ENCODE measurements around the gene DOCK6.

Gene DOCK6

DNA sequence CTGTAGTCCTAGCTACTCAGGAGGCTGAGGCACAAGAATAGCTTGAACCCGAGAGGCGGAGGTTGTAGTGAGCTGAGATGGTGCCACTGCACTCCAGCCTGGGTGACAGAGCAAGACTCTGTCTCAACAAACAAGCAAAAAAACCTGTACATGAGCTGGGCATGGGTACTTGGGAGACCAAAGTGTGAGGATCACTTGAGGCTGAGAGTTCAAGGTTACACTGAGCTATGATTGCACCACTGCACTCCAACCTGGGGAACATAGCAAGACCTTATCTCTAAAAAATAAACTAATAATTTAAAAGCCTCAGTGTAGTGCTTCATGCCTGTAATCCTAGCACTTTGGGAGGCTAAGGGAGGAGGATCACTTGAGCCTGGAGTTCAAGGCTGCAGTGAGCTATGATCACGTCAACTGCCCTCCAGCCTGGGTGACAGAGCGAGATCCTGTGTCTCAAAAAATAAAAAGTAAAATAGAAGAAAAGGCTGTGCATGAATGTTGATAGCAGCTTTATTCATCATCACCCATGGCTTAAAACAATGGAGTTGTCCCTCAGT is 12.3 kb upstream of the DOCK6 start:
- no peak for DNase-seq

DNA sequence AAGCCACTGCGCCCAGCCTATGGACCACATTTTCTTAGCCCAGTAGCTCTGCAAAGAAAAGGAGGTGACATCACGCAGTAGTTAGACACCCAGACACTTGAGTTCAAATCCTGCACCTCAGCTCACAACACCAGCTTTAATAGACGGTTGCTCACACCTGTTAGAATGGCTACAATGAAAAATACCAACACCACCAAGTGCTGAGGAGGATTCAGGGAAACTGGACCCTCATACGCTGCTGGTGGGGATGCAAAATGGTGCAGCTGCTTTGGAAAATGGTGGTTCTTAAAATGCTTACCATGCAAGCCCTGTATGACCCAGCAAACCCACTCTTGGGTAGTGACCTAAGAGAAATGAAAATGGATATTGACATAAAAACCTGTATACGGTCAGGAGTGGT is 11.7 kb upstream of the DOCK6 start:
- no peak for DNase-seq

DNA sequence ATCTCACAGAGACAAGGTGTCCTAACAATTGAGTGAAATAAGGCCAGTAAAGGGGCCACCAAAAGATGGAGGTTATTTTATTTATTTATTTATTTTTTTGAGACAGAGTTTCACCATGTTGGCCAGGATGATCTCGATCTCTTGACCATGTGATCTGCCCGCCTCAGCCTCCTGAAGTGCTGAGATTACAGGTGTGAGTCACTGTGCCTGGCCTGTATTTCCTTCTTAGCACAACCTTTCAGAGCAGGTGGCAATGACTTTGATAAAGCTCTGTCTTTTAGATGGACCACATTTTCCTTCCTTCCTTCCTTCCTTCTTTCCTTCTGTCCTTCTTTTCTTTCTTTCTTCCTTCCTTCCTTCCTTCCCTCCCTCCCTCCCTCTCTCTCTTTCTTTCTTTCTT is 11.0 kb upstream of the DOCK6 start:
- no peak for DNase-seq

DNA sequence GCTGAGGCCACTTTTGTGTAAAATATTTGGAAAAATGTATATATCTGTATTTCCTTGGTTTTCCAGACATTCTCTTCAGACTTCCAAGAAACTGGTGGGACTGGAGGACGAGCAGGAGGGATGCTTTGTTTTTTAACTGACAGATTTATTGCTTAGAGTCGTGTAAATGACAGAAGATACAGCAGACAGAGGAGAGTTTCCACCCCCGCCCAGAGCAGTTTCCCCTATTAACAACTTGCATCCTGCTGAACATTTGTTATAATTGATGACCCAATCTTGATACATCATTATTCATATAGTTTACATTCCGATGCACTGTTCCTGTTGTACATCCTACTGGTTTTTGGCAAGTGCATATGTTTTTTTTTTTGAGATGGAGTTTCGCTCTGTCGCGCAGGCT is 7.1 kb upstream of the DOCK6 start:
- DNase-seq = no peak

DNA sequence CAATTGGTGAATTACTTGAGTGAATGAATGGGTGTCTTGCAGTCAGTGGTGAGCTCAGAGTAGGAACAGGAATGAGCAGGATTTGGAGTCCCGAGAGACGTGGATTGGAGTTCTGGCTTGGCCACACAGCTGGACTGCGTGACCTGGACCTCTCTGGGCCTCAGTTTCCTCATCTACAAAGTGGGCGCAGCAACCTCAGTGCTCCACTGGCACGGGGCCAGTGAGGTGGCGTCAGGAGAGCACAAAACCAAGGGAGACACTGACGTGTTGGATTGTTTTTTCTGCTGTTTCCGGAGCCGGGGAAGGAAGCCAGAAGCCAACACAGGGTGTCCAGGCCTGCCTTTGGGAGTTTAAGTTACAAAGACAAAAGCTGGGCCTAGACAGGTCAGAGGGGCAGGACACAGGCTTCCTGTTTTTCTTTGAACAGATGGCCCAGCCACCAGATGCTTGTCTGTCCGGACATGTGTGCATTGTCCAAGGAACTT is 6.5 kb upstream of the DOCK6 start:
- no peak for DNase-seq

DNA sequence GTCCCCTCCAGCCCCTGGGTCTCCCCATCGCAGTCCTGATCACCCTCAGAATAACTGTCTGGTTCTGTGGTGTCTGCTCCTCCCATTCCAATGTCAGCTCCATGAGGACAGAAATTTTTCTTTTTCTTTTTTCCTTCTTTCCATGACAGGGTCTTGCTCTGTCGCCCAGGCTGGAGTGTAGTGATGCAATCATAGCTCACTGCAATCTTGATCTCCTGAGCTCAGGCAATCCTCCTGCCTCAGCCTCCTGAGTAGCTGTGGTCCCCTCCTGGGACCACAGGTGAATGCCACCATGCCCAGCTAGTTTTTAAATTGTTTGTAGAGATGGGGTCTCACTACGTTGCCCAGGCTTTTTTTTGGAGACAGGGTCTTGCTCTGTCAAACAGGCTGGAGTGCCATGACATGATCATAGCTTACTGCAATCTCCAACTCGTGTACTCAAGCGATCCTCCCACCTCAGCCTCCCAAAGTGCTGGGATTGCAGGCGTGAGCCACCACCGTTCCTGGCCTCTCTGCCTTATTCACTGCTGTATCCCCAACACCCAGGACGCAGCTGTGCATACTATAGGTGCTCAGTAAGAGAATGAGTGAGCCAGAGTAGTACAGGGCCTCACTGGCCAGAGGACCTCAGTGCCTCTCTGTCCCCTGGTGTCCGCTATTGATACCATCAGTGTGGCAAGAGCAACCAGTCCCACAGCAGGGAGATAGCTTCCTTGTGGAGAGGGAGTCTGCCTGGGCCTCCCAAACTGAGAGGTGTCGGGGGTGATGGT is 5.2 kb upstream of the DOCK6 start:
- no peak for DNase-seq

DNA sequence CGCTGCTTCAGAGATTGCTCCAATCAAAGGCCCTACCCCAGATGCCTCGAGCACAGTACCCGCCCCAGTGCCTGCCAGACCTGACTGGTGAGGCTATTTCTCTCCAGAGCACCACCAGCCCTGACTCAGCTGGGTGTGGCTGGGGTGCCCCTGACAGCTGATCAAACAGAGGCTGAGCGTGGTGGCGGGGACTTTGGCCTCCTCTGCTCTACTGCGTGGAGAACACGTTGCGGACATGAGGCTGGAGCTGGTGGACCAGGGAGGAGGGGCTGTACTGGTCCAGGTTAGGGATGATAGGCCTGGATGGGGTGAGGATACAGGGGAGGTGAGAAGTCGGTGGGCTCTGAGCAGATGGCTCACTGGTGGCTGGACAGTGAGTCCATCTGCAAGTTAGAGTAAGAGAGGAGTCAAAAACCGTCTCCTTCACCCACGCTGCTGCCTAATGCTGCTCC is 3.5 kb upstream of the DOCK6 start:
- no peak for DNase-seq

DNA sequence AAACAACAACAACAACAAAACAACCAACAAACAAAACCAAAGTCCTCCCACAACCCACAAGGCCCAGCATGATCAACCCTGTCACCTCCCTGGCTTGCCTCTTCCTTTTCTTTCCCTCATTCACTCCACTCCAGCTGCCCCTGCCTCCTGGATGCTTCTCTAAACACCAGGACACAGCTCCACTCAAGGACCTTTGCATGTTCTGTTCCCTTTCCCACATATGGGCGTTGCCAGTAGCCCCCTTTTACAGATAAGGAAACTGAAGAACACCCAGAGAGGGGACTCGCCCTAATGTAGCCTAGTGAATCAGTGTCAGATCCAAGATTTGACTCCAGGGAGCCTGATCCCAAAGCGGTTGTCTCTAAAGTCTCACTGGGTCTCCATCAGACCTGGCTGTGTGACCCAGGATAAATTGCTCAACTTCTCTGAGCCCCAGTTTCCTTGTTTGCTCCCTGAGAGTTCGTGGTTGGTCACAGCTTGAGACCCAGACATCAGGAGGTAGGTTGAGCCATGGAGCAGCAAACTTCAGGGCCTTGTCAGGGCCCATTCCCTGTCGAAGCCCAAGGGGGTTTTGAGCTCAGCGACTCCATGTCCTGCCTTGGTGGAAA is 3.0 kb upstream of the DOCK6 start:
- DNase-seq = no peak

DNA sequence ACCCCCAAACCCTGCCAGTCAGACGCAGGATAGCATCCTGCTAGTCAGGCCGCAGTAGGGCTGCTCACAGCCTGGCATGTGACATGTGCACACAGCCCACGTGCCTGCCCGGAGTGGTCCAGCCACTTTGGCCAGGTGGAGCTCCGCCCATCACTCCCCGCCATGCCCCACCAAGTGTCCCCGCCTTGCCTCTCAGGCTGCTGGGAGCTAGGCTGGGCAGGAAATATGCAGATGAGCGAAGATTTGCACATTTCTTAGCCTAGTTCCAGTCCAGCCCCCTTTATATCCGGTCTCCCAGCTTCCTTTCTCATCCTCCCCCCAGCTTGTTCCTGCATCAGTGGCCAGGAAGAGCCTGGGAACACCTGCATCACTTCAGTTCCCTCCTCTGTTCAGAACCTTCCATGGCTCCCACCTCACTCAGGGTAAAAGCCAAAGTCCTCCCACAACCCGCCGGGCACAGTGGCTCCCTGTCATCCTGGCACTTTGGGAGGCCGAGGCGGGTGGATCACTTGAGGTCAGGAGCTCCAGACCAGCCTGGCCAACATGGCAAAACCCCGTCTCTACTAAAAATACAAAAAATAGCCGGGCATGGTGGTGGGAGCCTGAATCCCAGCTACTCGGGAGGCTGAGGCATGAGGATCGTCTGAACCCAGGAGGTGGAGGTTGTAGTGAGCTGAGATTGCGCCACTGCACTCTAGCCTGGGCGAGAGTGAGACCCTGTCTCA is 2.3 kb upstream of the DOCK6 start:
- no peak for DNase-seq

DNA sequence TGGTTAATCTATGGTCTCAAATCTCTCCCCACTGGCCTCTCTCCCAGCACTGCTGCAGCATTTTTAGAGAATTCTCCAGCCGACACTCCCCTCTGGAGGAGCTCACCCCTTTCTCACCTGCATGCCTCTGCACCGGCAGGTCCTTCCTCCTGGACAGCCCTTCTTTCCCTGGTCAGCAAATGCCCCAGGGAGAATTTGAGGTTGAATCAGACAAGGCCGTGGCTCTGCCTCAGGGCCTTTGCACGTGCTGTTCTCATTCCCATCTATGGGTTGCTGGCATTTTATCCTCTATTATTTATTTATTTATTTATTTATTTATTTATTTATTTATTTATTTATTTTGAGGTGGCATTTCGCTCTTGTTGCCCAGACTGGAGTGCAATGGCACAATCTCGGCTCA is 1.4 kb upstream of the DOCK6 start:
- no peak for DNase-seq

DNA sequence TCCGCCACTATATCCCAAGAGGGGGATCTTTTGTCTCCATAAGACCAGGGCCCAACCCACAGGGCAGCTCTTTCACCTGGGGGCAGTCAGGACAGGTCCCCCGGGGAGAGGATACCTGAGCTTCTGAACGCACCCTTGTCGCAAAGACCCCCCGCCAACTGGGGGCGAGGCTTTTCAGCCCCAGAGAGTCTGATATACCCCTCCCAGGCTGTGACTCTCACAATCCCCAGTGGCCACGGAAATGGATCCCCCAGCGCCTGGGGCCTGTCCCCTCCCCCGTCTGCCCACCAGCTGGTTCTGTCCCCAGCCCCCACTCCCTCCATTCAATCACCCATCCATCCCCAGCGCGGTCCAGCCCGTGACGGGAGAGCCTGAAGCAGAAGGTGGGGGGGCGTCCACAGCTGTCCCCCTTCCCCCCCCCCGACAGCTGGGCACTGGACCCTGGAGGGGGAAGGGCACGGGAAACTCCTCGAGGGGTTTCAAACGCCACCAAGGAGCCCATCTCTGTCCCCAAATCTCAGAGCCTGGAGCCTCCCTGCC is 823 bp downstream of the DOCK6 start:
- DNase-seq = no peak

DNA sequence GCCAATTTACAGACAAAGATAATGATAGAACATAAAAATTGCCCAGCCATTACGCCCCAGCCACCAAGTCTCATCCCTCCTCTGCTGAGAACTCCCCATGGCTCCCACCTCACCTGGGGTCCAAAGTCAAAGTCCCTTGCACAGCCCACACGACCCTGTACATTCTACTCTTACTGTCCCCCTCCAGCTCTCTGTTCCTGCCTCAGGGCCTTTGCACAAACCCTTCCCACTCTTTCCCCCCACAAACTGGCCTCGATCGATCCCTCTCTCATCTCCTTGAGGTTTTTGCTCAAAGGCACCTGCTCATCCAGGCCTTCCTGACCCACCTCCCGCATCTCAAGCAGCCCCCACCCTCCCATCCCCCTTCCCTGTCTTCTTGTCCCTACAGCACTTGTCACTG is 1.3 kb downstream of the DOCK6 start:
- DNase-seq = no peak

DNA sequence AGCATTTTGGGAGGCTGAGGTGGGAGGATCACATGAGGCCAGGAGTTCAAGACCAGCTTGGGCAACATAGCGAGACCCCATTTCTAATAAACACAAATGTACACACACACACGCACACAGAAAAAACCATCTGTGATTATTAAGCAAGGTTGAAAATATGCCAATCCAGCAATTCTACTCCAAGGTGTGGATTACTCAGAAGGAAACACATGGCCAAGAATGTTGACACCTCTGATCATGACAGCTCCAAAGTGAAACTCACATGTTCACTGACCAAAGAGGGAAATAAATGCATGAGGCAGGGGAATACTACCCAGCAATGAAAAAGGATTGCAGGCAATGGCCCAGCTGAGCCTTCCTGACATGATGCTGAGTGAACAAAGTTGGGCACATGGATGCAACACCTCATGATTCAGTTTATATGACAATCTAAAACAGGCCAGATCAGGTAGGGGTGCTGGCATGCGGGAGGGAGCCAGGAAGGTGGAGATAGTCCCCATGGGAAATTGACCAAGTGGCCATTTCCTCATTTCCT is 4.4 kb downstream of the DOCK6 start:
- DNase-seq = no peak

DNA sequence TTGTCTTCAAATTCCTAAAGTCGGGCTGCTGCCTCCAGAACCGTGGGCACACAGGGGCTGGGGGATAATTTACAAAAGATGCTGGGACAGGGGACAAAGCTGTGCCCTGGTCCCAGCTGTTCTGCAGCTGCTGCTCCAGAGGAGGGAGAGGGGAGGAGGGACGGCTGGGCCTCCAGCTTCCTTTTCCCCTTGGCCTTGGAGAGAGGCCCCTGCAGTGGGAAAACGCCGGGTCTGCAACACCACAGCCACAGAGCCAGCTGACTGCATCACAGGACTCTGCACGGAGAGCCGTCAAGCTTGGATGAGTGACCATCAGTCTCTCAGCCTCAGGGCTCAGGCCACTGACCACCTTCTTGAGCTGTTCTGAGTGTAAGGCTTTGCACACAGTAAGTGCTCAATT is 6.1 kb downstream of the DOCK6 start:
- no peak for DNase-seq

DNA sequence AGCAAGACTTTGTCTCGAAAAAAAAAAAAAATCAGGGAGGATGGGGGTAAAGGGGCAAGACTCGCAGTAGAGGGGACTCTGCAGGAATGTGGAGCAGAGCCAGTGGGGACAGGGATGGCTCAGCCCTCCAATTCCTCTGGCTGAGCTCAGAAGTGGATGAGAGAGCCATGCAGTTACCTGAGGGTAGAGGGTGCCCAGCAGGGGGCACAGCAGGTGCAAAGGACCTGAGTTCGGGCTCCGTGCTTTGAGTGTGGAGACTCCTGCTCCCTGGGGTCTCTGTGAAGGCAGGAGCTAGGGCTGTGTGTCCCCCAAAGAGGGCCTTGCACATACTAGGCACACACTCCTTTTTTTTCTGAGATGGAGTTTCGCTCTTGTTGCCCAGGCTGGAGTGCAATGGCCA is 7.7 kb downstream of the DOCK6 start:
- DNase-seq = no peak

DNA sequence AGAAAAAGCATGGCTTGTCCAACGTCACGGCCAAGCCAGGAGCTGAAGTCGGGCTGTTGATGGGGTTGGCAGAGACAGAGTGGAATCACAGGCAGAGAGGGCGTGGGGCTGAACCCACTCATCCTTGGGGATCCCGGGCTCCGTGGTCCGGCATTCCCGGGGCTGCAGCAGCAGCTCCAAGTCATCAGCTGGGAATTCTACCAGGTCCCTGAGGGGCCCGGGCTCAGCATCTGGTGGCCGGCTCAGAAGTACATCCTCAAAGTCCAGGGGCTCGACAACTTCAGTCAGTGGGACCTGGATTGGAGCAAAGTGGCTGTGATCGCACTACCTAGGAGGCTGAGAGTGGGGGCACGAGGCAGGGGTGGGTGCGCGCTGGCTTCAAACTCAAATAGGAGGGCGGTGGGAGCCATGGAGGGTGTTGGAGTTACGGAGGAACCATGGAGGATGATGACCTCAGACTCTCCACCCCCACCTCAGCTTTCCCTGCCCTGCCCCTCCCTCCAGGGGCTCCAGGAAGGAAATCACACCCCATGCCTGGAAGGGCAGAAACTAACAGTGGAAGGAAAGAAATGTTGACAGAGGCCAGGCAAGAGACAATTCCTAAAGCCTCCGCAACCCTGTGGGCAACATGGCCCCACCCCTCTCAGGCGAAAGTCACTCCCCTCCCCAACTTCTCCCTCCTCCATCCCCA is 9.5 kb downstream of the DOCK6 start:
- DNase-seq = no peak

DNA sequence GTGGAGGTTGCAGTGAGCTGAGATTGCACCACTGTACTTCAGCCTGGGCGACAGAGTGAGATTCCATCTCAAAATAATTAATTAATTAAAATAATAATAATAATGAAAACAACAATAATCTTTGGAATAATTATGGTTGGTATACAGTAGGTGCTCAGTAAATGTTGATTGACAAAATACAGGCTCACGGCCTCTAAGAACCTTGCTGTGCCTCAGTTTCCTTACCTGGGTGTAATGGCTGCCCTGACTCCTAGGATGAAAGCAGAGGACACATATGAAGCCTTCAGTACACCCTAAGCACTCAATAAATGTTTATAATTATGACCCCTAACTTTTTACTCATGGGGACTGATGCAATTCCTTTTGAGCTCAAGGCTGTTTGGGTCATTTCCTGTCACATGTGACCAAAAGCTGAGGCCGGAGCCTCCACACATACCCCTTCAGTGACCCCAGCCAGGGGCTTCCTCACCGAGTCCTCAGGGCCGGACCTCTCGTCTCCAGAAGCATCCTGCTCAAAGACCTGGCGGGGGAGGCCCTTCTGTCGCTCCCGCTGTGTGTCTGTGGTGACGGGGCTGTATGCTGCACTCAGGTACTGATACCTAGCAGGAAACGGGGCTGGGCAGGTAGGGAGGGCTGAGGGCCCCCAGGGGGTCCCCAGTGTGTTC is 10.5 kb downstream of the DOCK6 start:
- DNase-seq = no peak

DNA sequence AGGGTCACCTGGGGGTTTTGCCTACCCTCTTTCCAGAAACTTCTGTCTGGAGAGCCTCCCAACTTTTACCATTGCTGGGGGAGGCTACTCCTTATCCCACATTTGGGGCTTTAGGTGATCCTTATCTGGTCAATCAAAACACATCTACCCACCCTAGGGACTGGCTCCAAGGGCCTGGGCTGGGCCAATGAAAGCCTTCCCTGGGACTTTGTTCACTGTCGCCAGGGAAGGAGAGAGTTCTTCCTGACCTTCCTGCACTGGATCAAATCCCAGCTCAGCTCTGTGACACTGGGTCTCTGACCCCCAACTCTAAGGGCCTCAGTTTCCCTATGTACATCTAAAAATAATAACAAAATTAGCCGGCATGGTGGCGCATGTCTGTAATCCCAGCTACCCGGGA is 11.1 kb downstream of the DOCK6 start:
- DNase-seq = no peak

DNA sequence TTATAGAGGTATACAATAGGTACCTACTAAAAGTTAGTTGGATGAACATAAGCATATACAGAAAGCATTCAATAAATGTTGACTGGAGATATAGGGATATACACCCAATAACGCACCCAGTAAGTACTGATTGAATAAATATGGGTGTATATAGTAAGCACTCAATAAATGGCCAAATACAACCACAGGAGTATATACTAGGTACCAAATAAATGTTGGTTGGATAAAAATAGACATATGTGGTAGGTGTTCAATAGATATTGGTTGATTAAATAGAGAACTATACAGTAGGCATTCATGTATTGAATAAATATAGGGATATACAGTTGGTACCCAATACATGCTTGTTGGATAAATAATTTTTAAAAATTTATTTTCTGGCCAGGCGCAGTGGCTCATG is 13.5 kb downstream of the DOCK6 start:
- DNase-seq = no peak

DNA sequence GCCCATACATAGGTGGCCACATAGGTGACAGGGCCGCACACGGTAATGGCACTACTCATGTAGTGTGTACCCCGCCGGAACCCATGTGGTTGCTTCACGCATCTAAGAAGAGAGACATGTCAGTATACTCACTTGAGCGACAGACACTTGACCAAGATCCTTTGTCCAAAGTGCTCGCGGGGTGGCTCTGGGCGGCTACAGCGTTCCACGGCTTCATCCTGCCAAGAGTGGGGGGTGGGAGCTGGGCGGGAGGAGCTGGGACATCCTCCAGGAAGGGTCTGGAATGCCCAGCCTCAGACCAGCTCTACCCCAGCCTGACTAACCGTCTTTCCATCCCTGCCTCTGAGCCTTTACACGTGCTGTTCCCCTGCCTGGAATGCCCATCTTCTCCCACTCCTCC is 14.4 kb downstream of the DOCK6 start:
- DNase-seq = no peak

DNA sequence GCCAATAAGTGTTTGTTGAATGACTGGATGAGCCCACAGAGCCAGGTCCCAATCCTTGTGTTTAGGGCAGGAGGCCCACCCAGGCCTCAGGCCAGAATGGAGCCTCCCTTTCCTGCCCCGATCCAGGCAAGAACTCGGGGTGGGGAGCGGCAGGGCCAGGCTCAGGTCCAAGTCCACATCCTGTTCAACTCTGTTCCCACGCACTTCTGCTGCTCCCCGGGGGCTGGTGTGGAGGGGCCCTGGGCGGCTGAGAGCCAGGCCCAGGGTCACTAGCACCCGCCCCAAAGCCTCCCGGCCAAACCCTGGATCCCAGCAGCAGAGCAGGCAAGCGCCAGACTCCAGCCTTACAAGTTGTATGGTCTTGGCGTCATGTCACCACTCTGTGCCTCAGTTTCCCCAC is 14.9 kb downstream of the DOCK6 start:
- no peak for DNase-seq

DNA sequence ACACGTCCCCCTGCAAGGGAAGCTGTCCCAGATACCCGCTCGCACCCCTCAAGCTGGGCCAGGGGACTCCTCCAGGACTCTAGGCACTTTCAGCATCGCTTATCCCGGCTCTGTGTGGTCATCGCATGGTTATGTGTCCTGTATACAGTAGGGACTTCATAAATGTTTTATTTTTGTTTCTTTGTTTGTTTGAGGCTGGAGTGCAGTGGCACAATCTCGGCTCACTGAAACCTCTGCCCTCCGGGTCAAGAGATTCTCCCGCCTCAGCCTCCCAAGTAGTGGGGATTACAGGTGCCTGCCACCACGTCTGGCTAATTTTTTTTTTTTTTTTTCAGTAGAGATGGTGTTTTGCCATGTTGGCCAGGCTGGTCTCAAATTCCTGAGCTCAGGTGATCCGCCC is 15.4 kb downstream of the DOCK6 start:
- DNase-seq = no peak
